Kidney (tissue), 14 donors: ENCODE results near the gene COA1. TPM values are rescaled to one million over a fixed set of nuclear protein-coding genes. Genes with fewer than 3 reads are reported as not detected.

Experiments
- DNase-seq, 5 donors: peaks; one replicate each; pipeline ENCODE4 v3.0.0-alpha.2; 2013 to 2020
- FAIRE-seq: peaks from 2 replicates; lab custom pipeline; 2012; peaks lifted over from hg19 to GRCh38; lab: Jason Lieb, UNC
- H3K27ac ChIP-seq, 2 donors: one replicate each; pipeline ENCODE4 v1.7.0; 2013; ENCODE audit warnings: low read depth in 2 of 2, low read length in 2 of 2, inconsistent platforms in 1 of 2
- H3K27me3 ChIP-seq: one replicate; pipeline ENCODE4 v1.7.1; 2013; ENCODE audit warnings: low read length, inconsistent platforms; ENCODE audit not compliant: control insufficient read depth, insufficient read depth
- H3K36me3 ChIP-seq, 3 donors: one replicate each; pipeline versions ENCODE4 v1.7.0 to v1.7.1; 2013; ENCODE audit warnings: low read length in 3 of 3, control low read depth in 1 of 3, inconsistent platforms in 1 of 3; ENCODE audit not compliant: insufficient read depth in 3 of 3, control insufficient read depth in 2 of 3
- H3K4me1 ChIP-seq, 3 donors: one replicate each; pipeline versions ENCODE4 v1.7.0 to v1.7.1; 2013; ENCODE audit warnings: low read length in 3 of 3, inconsistent platforms in 1 of 3, low read depth in 1 of 3; ENCODE audit not compliant: control insufficient read depth in 2 of 3, insufficient read depth in 2 of 3
- H3K4me3 ChIP-seq, 3 donors: one replicate each; pipeline versions ENCODE4 v1.7.0 to v1.8.1; 2013; ENCODE audit warnings: low read length in 3 of 3, control low read depth in 1 of 3, inconsistent platforms in 1 of 3
- H3K9ac ChIP-seq, 3 donors: one replicate each; pipeline versions ENCODE4 v1.7.0 to v1.7.1; 2013; ENCODE audit warnings: low read length in 3 of 3, control low read depth in 1 of 3, inconsistent platforms in 1 of 3
- H3K9me3 ChIP-seq, 3 donors: one replicate each; pipeline versions ENCODE4 v1.7.0 to v1.7.1; 2013; ENCODE audit warnings: low read length in 3 of 3, control low read depth in 1 of 3, inconsistent platforms in 1 of 3; ENCODE audit not compliant: control insufficient read depth in 2 of 3, insufficient read depth in 1 of 3
- intact Hi-C: fragments of 100-400 bp; cut with DNase I; formaldehyde crosslinking; loops from one replicate; pipeline ENCODE4 v1.11.1; 2022
- polyA plus RNA-seq: library from polyadenylated mRNA; stranded (reverse); fragments of 350-450 nt; fragmentation: Illumina TruSeq; extraction: RNeasy Lipid Tissue Mini Kit (QIAGEN cat#74804); gene quantifications from one replicate; pipeline ENCODE4 v1.2.3, GENCODE V29; 2014; ENCODE audit warnings: low read depth, low replicate concordance; ENCODE audit not compliant: insufficient read depth
- total RNA-seq: library from RNA; stranded (reverse); fragmentation: NEBNext Ultra II Directional; extraction: Animal tissue kit (Norgen Biotek cat#: 25700); gene quantifications from one replicate; pipeline ENCODE4 v1.2.1, GENCODE V29; 2021
- TF ChIP-seq, protein P1 (sequence below): IDR thresholded peaks from 3 replicates; pipeline ENCODE4 v1.5.1; 2012; ENCODE audit warnings: mild to moderate bottlenecking, moderate library complexity, borderline replicate concordance; ENCODE audit not compliant: insufficient read depth; ENCODE audit errors: extremely low read depth
- donor health status: control.
- donor health status: control.
- donor health status: control.
- donor health status: control.
- donor health status: control.
- donor health status: DM: yes; HTN: yes; CAD: no.
- donor health status: Normal renal cell carcinoma (clear cell type).

Gene COA1
- total and polyA plus RNA-seq, 2 donors from 2014 or later: 49.6 to 58.9 TPM

DNA sequence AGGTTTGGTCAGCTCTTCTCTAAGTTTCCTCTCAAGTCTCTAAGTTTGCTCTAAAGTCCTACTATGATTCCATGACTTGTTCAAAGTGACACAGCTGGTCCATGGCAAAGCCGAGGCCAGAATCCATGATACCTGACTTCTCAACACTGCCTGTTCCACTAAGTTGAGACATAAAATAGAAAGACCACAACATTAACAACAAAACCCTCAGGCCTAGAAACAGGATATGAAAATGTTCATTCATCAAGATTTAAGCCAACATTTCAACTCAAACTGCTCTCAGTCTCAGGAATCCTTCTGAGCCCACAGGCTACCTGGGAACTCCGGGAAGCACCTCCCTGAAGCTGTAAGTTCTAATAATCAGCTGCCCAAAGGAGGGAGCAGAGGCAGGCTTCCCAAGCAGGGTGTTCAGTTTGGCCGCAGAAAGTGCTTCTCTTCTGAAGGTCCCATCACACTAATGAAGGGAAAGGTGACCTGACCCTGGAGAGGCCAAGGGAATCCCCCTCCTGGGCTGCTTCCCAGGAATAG, 83.6 kb downstream of the COA1 start:
- DNase-seq (no peak), FAIRE-seq (no peak)
- Histone ChIP-seq H3K9ac (peak overlapping the region in 2 of 3 donors; percentile 8 to 47), H3K4me1 (peaks cover 2 to 35% (median 26%) of the 10 kb centered on the region in 3 donors), H3K4me3 (no peak overlapping the region), H3K36me3 (peaks cover 0 to 8% (median 8%) of the 10 kb centered on the region in 3 donors), H3K27ac (peak overlapping the region; percentile 59 to 90), H3K27me3 (no peaks in the 10 kb centered on the region), H3K9me3 (no peaks in the 10 kb centered on the region)
- intact Hi-C loops: no loop called here
- TF ChIP-seq, protein P1, sequence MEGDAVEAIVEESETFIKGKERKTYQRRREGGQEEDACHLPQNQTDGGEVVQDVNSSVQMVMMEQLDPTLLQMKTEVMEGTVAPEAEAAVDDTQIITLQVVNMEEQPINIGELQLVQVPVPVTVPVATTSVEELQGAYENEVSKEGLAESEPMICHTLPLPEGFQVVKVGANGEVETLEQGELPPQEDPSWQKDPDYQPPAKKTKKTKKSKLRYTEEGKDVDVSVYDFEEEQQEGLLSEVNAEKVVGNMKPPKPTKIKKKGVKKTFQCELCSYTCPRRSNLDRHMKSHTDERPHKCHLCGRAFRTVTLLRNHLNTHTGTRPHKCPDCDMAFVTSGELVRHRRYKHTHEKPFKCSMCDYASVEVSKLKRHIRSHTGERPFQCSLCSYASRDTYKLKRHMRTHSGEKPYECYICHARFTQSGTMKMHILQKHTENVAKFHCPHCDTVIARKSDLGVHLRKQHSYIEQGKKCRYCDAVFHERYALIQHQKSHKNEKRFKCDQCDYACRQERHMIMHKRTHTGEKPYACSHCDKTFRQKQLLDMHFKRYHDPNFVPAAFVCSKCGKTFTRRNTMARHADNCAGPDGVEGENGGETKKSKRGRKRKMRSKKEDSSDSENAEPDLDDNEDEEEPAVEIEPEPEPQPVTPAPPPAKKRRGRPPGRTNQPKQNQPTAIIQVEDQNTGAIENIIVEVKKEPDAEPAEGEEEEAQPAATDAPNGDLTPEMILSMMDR: no peak

DNA sequence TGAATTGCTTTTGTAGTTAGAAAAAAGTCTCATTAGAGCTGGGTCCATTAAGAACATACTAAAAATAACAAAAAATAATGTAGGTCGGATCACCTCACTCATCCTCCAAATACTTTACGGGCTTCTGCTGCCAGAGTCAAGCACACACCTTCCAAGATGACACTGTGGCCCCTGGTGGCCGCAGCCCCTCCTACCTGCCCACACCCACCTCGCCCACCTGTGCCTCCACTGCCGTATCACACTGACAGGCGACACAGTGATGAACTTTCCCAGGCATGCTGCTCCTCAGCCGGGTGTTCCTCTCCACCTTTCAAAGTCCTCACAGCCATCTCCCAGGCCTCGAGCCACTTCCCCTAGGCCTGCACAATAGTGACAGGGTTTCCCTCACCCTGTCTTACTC, 85.5 kb downstream of the COA1 start:
- intact Hi-C loops: no loop called here
- Histone ChIP-seq H3K9ac (no peak overlapping the region), H3K36me3 (peaks cover 0 to 8% (median 8%) of the 10 kb centered on the region in 3 donors), H3K9me3 (no peaks in the 10 kb centered on the region), H3K4me3 (no peak overlapping the region), H3K27ac (no peak overlapping the region), H3K27me3 (no peaks in the 10 kb centered on the region), H3K4me1 (peaks cover 2 to 43% (median 28%) of the 10 kb centered on the region in 3 donors)
- DNase-seq (no peak), FAIRE-seq (no peak)
- TF ChIP-seq, protein P1: no peak

DNA sequence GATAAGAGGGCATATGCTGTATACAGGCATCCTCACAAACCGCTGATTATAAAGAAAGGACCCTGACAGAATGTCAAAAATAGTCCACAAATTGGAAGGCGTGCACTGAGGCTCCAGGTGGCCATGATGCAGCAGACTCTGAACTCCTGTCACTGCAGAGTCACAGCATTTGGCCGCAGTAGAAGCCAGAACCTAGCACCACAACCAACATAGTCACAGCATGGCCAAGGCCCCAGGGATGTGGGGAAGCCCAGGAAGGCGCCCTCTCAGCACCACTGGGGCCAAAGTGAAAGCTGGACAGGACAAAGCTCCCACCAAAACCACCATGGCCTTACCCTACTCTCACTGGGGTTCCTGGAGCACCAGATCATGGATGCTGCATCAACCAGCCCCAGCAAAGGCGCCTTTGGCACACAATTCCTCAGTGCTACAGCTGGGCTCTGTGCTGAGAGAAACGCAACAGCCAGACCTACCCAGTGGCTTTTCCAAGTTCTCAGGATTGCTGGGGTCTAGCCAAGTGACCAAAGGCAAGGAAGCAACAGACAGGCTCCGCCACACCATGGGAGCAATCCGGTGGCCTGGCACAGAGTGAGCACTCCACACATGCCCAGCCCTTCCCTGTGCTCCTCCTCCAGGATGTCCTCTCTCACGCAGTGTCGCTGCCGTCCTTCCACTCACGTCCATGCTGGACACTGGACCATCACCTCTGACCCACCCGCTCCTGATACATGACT, 86.3 kb downstream of the COA1 start:
- peaks cover 2 to 37% (median 26%) of the 10 kb centered on the region in 3 donors for H3K4me1 ChIP-seq
- DNase-seq (no peak), FAIRE-seq (no peak)
- TF ChIP-seq, protein P1: no peak
- H3K27me3 ChIP-seq: no peaks in the 10 kb centered on the region
- intact Hi-C loops: no loop called here
- no peak overlapping the region for H3K27ac ChIP-seq
- H3K9me3 ChIP-seq: no peaks in the 10 kb centered on the region
- no peak overlapping the region for H3K4me3 ChIP-seq
- H3K36me3 ChIP-seq: peaks cover 0 to 8% (median 8%) of the 10 kb centered on the region in 3 donors
- H3K9ac ChIP-seq: no peak overlapping the region
